Measurements from ENCODE around the gene IGFBP2. TPM values are rescaled to one million over a fixed set of nuclear protein-coding genes. Genes with fewer than 3 reads are reported as not detected.

IGFBP2 gene
- total RNA-seq, 1 experiment from 2014 or later = 54.8 TPM

GRCh38 chr2:216607277-216607560, 26.0 kb upstream of the IGFBP2 start:
- no peak for ATAC-seq
- no peak overlapping the region for H3K27ac ChIP-seq (ENCODE audit: low read length)
- no peaks in the 10 kb centered on the region for H3K9me3 ChIP-seq (ENCODE audit: control insufficient read depth, insufficient read depth, low read depth, low read length)
- H3K36me3 ChIP-seq (ENCODE audit: control insufficient read depth, insufficient read depth, low read length) = no peaks in the 10 kb centered on the region
- ChIA-PET CTCF (no interaction called here), POLR2A (no interaction called here)
- no TSS peak for BruUV-seq (replicated peaks)
- no peaks in the 10 kb centered on the region for H3K4me1 ChIP-seq (ENCODE audit: control insufficient read depth, insufficient read depth, low read length)
- H3K4me3 ChIP-seq (ENCODE audit: low read depth in 2 of 2, low read length in 2 of 2) = no peak overlapping the region
- intact Hi-C loops (cut with micrococcal nuclease; ENCODE audit: unreplicated experiment) (no loop called here), in situ Hi-C loops (cut with HindIII; ENCODE audit: low pct_unique_long_range_greater_than_20kb, low sequenced_read_pairs) (no loop called here)
- TF ChIP-seq TCF7L2 (IDR thresholded peaks at IDR 0.05; ENCODE audit: low read depth, low read length) (no peak), CTCF (IDR thresholded peaks at IDR 0.05) (no peak), REST (IDR thresholded peaks at IDR 0.05; ENCODE audit: insufficient read depth in 1 of 2, low read depth in 2 of 2, low read length in 1 of 2) (no peak)
- no peaks in the 10 kb centered on the region for H3K27me3 ChIP-seq (ENCODE audit: control insufficient read depth, insufficient read depth, low read length)
- DNase-seq (ENCODE audit: low read depth, low spot score) = no peak

GRCh38 chr2:216608525-216608924, 24.7 kb upstream of the IGFBP2 start:
- no peak overlapping the region for H3K4me3 ChIP-seq (ENCODE audit: low read depth in 2 of 2, low read length in 2 of 2)
- ATAC-seq = no peak
- CTCF ChIA-PET = no interaction called here
- H3K27me3 ChIP-seq (ENCODE audit: control insufficient read depth, insufficient read depth, low read length) = no peaks in the 10 kb centered on the region
- TF ChIP-seq TCF7L2 (IDR thresholded peaks at IDR 0.05; ENCODE audit: low read depth, low read length) (no peak), REST (IDR thresholded peaks at IDR 0.05; ENCODE audit: insufficient read depth in 1 of 2, low read depth in 2 of 2, low read length in 1 of 2) (no peak), SIN3A (IDR thresholded peaks at IDR 0.05; ENCODE audit: borderline replicate concordance, insufficient read depth, low read depth, low read length) (no peak), POLR2AphosphoS5 (IDR thresholded peaks at IDR 0.05; ENCODE audit: low read depth, low read length) (no peak), CTCF (IDR thresholded peaks at IDR 0.05) (no peak)
- BruUV-seq (replicated peaks) = no TSS peak
- H3K27ac ChIP-seq (ENCODE audit: low read length) = no peak overlapping the region
- intact Hi-C loops (cut with micrococcal nuclease; ENCODE audit: unreplicated experiment) (no loop called here), in situ Hi-C loops (cut with HindIII; ENCODE audit: low pct_unique_long_range_greater_than_20kb, low sequenced_read_pairs) (no loop called here)
- no peaks in the 10 kb centered on the region for H3K36me3 ChIP-seq (ENCODE audit: control insufficient read depth, insufficient read depth, low read length)
- DNase-seq (ENCODE audit: low read depth, low spot score) = no peak
- no peaks in the 10 kb centered on the region for H3K4me1 ChIP-seq (ENCODE audit: control insufficient read depth, insufficient read depth, low read length)
- H3K9me3 ChIP-seq (ENCODE audit: control insufficient read depth, insufficient read depth, low read depth, low read length) = no peaks in the 10 kb centered on the region
- POLR2A ChIA-PET = no interaction called here
